Lower lobe of right lung (tissue), 2 donors: Measurements from ENCODE around the gene ITGA11. TPM values are rescaled to one million over a fixed set of nuclear protein-coding genes. Genes with fewer than 3 reads are reported as not detected.
"Not testable (repeated sequence)": the region's sequence is repeated elsewhere in the genome, so short reads cannot be mapped to it uniquely, and the experiment has no call there.

Source experiments
- ATAC-seq, 2 donors: fragments of 200-7000 bp; cut with Tn5 transposase; one replicate each; pipeline ENCODE4 v1.9.1; 2020 to 2022; ENCODE audit warnings: mild to moderate bottlenecking in 2 of 2, moderate library complexity in 2 of 2
- DNase-seq: peaks from one replicate; pipeline ENCODE4 v3.0.0-alpha.2; 2020
- H3K27ac ChIP-seq: fragments of 200-600 bp; one replicate; pipeline ENCODE4 v1.8.0; 2022
- H3K27me3 ChIP-seq: fragments of 200-600 bp; one replicate; pipeline ENCODE4 v1.8.0; 2022; ENCODE audit warnings: low read depth
- H3K36me3 ChIP-seq: fragments of 200-600 bp; one replicate; pipeline ENCODE4 v1.8.0; 2022; ENCODE audit warnings: mild to moderate bottlenecking
- H3K4me1 ChIP-seq: fragments of 200-600 bp; one replicate; pipeline ENCODE4 v1.8.0; 2022
- H3K4me3 ChIP-seq: fragments of 200-600 bp; one replicate; pipeline ENCODE4 v1.8.0; 2022; ENCODE audit warnings: mild to moderate bottlenecking
- H3K9me3 ChIP-seq: fragments of 200-600 bp; one replicate; pipeline ENCODE4 v1.8.0; 2022
- intact Hi-C: fragments of 100-400 bp; cut with DNase I; formaldehyde crosslinking; loops from one replicate; pipeline ENCODE4 v1.11.0; 2022
- total RNA-seq: library from RNA; stranded (reverse); fragmentation: NEBNext Ultra II Directional; extraction: Animal tissue kit (Norgen Biotek cat#: 25700); gene quantifications from one replicate; pipeline ENCODE4 v1.2.1, GENCODE V29; 2021
- TF ChIP-seq, protein P1 (sequence below): fragments of 200-600 bp; IDR thresholded peaks from one replicate; pipeline ENCODE4 v1.8.0; 2022; ENCODE audit warnings: antibody characterized with exemption, mild to moderate bottlenecking
- donor health status: DM: no; HTN: yes; CAD: no; lungs with severe emphysema.

ITGA11 gene
- total RNA-seq, 1 donor from 2014 or later = 2.7 TPM

DNA sequence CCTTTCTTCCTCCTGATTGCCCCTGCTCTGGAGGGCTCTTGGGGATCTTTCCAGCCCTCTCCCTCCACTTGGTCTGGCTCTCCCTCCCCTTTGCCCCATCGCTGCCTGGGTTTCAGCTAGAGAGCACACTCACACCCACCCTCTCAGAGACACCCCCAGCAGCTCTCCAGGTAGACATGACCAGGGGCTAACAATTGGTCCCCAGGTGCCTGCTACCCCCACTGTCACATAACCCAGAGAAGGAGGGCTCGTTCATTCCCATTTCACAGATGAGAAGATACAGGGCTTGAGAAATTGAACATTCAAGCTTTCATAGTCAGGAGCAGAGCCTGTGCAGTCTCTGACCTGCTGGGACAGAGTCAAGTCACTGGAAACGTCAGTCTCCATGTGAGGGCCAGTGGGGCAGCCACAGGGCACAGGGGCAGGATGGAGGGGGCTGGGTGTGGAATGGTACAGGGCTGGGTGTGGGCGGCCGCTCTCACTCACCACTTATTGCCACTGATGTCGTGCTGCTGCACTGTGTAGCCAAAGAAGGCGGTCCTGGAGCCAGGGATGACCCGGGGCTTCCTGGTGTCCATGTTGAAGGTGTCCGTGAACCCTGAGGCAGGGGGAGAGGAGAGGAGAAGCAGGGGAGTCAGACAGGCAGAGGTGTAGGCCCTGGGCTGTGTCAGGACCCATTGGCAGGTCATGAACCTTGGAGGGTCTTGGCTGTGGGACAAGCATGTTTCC, 29.4 kb downstream of the ITGA11 start:
- Histone ChIP-seq H3K27ac (no peak overlapping the region), H3K27me3 (no peaks in the 10 kb centered on the region), H3K4me1 (no peaks in the 10 kb centered on the region), H3K36me3 (no peaks in the 10 kb centered on the region), H3K4me3 (no peak overlapping the region), H3K9me3 (no peaks in the 10 kb centered on the region)
- TF ChIP-seq, protein P1, sequence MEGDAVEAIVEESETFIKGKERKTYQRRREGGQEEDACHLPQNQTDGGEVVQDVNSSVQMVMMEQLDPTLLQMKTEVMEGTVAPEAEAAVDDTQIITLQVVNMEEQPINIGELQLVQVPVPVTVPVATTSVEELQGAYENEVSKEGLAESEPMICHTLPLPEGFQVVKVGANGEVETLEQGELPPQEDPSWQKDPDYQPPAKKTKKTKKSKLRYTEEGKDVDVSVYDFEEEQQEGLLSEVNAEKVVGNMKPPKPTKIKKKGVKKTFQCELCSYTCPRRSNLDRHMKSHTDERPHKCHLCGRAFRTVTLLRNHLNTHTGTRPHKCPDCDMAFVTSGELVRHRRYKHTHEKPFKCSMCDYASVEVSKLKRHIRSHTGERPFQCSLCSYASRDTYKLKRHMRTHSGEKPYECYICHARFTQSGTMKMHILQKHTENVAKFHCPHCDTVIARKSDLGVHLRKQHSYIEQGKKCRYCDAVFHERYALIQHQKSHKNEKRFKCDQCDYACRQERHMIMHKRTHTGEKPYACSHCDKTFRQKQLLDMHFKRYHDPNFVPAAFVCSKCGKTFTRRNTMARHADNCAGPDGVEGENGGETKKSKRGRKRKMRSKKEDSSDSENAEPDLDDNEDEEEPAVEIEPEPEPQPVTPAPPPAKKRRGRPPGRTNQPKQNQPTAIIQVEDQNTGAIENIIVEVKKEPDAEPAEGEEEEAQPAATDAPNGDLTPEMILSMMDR = no peak
- DNase-seq = no peak
- intact Hi-C loops = no loop called here
- peak in 1 of 2 donors; percentile 16 for ATAC-seq

DNA sequence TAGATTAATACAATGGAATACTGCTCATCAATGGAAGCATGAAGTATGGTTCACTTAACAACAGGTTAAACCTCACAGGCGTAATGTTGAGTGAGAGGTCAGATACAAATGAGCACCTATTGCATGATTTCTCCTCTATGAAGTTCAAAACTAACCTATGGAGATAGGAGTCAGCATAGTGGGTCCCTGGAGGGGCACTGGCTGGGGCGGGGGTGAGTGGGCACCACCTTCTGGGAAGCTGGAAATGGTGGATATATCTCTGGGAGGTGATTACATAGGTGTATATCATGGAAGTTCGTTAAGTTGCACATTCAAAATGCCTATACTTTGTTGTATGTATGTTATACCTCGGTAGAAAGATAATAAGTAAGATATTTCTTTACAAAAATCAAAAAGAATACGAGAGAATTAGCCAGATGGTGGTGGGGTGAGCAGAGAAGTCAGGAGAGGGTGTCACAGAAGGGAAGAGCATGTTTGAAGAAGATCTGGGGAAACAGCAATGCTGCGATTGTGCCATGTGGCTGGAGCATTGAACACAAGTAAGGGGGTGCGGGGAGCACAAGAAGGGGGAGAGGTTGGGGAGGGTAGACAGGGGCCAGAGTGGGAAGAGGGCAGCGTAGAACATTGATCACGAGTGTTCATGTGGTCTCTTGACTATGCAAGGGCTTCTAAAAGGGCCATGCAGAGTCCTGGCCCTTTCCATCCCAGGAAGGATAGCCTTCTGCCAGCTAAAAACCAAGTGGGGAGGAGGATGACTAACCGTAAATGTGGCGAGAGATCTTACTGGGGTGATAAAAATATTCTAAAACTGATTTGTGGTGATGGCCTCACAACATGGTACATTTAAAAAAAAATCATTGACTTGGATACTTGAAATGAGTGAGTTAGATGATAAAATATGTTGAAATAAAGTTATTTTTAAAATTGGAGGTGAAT, 30.2 kb downstream of the ITGA11 start:
- intact Hi-C loops = no loop called here
- H3K4me3 ChIP-seq = no peak overlapping the region
- no peak overlapping the region for H3K27ac ChIP-seq
- ATAC-seq = no peak
- H3K36me3 ChIP-seq = no peaks in the 10 kb centered on the region
- no peaks in the 10 kb centered on the region for H3K9me3 ChIP-seq
- TF ChIP-seq, protein P1 = no peak
- no peaks in the 10 kb centered on the region for H3K4me1 ChIP-seq
- no peak for DNase-seq
- H3K27me3 ChIP-seq = no peaks in the 10 kb centered on the region

DNA sequence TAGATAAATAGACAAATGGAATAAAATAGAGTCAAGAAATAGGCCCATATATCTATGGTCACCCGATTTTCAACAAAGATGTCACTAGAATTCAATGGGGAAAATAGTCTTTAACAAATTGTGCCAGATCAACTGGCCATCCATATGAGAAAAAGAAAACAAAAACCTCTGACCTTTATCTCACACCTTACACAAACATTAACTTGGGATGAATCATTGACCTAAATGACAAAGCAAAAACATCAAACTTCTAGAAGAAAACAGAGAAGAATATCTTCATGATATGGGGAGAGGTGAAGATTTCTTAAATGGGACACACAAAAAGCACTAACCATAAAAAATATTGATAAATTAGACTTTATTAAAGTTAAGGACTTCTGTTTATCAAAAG, 31.9 kb downstream of the ITGA11 start:
- DNase-seq = no peak
- Histone ChIP-seq H3K27ac (no peak overlapping the region), H3K36me3 (no peaks in the 10 kb centered on the region), H3K9me3 (no peaks in the 10 kb centered on the region), H3K27me3 (no peaks in the 10 kb centered on the region), H3K4me3 (no peak overlapping the region), H3K4me1 (no peaks in the 10 kb centered on the region)
- intact Hi-C loops = no loop called here
- ATAC-seq = no peak
- TF ChIP-seq, protein P1 = no peak

DNA sequence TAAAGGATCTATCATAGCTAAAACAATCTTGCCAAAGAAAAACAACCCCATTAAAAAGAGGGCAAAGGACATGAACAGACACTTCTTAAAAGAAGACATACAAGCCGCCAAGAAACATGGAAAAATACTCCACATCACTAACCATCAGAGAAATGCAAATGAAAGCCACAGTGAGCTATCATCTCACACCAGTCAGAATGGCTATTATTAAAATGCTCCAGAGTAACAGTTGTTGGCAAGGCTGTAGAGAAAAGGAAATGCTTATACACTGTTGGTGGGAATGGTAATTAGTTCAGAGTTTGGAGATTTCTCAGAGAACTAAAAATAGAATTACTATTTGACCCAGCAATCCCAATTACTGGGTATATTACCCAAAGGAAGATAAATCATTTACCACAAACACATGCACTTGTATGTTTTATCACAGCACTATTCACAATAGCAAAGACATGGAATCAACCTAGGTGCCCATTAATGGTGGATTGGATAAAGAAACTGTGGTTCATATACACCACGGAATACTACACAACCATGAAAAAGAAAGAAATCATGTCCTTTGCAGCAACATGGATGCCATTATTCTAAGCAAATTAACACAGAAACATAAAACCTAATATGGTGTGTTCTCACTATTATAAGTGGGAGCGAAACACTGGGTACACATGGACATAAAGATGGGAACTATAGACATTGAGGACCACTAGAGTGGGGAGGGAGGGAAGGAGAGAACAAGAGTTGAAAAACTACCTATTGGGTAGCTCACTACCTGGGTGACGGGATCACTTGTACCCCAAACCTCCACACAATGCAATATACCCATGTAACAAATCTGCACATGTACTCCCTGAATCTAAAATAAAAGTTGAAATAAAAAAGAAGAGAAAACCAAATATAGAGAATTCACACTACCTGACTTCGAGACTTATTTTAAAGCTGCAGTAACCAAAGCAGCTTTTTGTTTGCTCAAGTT, 32.6 kb downstream of the ITGA11 start:
- Histone ChIP-seq H3K36me3 (no peaks in the 10 kb centered on the region), H3K4me1 (no peaks in the 10 kb centered on the region), H3K27ac (no peak overlapping the region), H3K27me3 (no peaks in the 10 kb centered on the region), H3K4me3 (no peak overlapping the region), H3K9me3 (no peaks in the 10 kb centered on the region)
- DNase-seq (no peak), ATAC-seq (no peak)
- intact Hi-C loops = no loop called here
- TF ChIP-seq, protein P1 = no peak

DNA sequence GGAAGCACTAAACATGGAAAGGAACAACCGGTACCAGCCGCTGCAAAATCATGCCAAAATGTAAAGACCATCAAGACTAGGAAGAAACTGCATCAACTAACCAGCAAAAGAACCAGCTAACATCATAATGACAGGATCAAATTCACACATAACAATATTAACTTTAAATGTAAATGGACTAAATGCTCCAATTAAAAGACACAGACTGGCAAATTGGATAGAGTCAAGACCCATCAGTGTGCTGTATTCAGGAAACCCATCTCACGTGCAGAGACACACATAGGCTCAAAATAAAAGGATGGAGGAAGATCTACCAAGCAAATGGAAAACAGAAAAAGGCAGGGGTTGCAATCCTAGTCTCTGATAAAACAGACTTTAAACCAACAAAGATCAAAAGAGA, 34.0 kb downstream of the ITGA11 start:
- H3K4me3 ChIP-seq, ATAC-seq, H3K4me1 ChIP-seq, intact Hi-C loops, H3K27ac ChIP-seq, H3K27me3 ChIP-seq, H3K9me3 ChIP-seq, DNase-seq, H3K36me3 ChIP-seq: not testable (repeated sequence)
